ENCODE results near the gene ABHD8. TPM values are rescaled to one million over a fixed set of nuclear protein-coding genes. Genes with fewer than 3 reads are reported as not detected.

Gene ABHD8
- total RNA-seq, 1 experiment from 2014 or later = 13.2 TPM

GRCh38 chr19:17328517-17329365 lies 25.5 kb upstream of the ABHD8 start (continued):
- TF ChIP-seq, protein P1, sequence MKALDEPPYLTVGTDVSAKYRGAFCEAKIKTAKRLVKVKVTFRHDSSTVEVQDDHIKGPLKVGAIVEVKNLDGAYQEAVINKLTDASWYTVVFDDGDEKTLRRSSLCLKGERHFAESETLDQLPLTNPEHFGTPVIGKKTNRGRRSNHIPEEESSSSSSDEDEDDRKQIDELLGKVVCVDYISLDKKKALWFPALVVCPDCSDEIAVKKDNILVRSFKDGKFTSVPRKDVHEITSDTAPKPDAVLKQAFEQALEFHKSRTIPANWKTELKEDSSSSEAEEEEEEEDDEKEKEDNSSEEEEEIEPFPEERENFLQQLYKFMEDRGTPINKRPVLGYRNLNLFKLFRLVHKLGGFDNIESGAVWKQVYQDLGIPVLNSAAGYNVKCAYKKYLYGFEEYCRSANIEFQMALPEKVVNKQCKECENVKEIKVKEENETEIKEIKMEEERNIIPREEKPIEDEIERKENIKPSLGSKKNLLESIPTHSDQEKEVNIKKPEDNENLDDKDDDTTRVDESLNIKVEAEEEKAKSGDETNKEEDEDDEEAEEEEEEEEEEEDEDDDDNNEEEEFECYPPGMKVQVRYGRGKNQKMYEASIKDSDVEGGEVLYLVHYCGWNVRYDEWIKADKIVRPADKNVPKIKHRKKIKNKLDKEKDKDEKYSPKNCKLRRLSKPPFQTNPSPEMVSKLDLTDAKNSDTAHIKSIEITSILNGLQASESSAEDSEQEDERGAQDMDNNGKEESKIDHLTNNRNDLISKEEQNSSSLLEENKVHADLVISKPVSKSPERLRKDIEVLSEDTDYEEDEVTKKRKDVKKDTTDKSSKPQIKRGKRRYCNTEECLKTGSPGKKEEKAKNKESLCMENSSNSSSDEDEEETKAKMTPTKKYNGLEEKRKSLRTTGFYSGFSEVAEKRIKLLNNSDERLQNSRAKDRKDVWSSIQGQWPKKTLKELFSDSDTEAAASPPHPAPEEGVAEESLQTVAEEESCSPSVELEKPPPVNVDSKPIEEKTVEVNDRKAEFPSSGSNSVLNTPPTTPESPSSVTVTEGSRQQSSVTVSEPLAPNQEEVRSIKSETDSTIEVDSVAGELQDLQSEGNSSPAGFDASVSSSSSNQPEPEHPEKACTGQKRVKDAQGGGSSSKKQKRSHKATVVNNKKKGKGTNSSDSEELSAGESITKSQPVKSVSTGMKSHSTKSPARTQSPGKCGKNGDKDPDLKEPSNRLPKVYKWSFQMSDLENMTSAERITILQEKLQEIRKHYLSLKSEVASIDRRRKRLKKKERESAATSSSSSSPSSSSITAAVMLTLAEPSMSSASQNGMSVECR (CRISPR knock-in tag; IDR thresholded peaks at IDR 0.05; ENCODE audit: borderline replicate concordance) = no peak; the same call in 1 of the 2 replicates
- TF ChIP-seq FOXP1 (CRISPR knock-in tag; IDR thresholded peaks at IDR 0.05; ENCODE audit: borderline replicate concordance) (peak; percentile 84), USF2 (CRISPR knock-in tag; IDR thresholded peaks at IDR 0.05) (no peak), ZNF423 (CRISPR knock-in tag; IDR thresholded peaks at IDR 0.05) (no peak), E2F1 (CRISPR knock-in tag; IDR thresholded peaks at IDR 0.05) (peak; percentile 88), ZNF219 (CRISPR knock-in tag; IDR thresholded peaks at IDR 0.05; ENCODE audit: borderline replicate concordance) (no peak), FOXK1 (CRISPR knock-in tag; IDR thresholded peaks at IDR 0.05) (no peak; the same call in 1 of the 2 replicates), KAT7 (CRISPR knock-in tag; IDR thresholded peaks at IDR 0.05; ENCODE audit: borderline replicate concordance) (no peak), E2F5 (CRISPR knock-in tag; IDR thresholded peaks at IDR 0.05) (no peak), ZNF416 (CRISPR knock-in tag; IDR thresholded peaks at IDR 0.05) (no peak), ELF4 (CRISPR knock-in tag; IDR thresholded peaks at IDR 0.05; ENCODE audit: low read depth) (no peak), ATF6 (CRISPR knock-in tag; IDR thresholded peaks at IDR 0.05) (no peak), ZNF121 (CRISPR knock-in tag; IDR thresholded peaks at IDR 0.05) (no peak), TCF7 (CRISPR knock-in tag; IDR thresholded peaks at IDR 0.05; ENCODE audit: low read depth) (peak; percentile 77), MYBL2 (CRISPR knock-in tag; IDR thresholded peaks at IDR 0.05) (peak; percentile 36; the same call in 1 of the 2 replicates), ATF1 (CRISPR knock-in tag; IDR thresholded peaks at IDR 0.05) (no peak), ZSCAN18 (CRISPR knock-in tag; IDR thresholded peaks at IDR 0.05) (no peak)
- TF ChIP-seq, protein P2, sequence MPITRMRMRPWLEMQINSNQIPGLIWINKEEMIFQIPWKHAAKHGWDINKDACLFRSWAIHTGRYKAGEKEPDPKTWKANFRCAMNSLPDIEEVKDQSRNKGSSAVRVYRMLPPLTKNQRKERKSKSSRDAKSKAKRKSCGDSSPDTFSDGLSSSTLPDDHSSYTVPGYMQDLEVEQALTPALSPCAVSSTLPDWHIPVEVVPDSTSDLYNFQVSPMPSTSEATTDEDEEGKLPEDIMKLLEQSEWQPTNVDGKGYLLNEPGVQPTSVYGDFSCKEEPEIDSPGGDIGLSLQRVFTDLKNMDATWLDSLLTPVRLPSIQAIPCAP (CRISPR knock-in tag; IDR thresholded peaks at IDR 0.05) = no peak
- TF ChIP-seq, protein P3, sequence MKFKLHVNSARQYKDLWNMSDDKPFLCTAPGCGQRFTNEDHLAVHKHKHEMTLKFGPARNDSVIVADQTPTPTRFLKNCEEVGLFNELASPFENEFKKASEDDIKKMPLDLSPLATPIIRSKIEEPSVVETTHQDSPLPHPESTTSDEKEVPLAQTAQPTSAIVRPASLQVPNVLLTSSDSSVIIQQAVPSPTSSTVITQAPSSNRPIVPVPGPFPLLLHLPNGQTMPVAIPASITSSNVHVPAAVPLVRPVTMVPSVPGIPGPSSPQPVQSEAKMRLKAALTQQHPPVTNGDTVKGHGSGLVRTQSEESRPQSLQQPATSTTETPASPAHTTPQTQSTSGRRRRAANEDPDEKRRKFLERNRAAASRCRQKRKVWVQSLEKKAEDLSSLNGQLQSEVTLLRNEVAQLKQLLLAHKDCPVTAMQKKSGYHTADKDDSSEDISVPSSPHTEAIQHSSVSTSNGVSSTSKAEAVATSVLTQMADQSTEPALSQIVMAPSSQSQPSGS (CRISPR knock-in tag; IDR thresholded peaks at IDR 0.05; ENCODE audit: borderline replicate concordance, low read depth) = no peak
- TF ChIP-seq, protein P4, sequence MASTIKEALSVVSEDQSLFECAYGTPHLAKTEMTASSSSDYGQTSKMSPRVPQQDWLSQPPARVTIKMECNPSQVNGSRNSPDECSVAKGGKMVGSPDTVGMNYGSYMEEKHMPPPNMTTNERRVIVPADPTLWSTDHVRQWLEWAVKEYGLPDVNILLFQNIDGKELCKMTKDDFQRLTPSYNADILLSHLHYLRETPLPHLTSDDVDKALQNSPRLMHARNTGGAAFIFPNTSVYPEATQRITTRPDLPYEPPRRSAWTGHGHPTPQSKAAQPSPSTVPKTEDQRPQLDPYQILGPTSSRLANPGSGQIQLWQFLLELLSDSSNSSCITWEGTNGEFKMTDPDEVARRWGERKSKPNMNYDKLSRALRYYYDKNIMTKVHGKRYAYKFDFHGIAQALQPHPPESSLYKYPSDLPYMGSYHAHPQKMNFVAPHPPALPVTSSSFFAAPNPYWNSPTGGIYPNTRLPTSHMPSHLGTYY (CRISPR knock-in tag; IDR thresholded peaks at IDR 0.05) = no peak
- TF ChIP-seq, protein P5, sequence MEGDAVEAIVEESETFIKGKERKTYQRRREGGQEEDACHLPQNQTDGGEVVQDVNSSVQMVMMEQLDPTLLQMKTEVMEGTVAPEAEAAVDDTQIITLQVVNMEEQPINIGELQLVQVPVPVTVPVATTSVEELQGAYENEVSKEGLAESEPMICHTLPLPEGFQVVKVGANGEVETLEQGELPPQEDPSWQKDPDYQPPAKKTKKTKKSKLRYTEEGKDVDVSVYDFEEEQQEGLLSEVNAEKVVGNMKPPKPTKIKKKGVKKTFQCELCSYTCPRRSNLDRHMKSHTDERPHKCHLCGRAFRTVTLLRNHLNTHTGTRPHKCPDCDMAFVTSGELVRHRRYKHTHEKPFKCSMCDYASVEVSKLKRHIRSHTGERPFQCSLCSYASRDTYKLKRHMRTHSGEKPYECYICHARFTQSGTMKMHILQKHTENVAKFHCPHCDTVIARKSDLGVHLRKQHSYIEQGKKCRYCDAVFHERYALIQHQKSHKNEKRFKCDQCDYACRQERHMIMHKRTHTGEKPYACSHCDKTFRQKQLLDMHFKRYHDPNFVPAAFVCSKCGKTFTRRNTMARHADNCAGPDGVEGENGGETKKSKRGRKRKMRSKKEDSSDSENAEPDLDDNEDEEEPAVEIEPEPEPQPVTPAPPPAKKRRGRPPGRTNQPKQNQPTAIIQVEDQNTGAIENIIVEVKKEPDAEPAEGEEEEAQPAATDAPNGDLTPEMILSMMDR (IDR thresholded peaks at IDR 0.05) = no peak

All from WTC11 (cell line).